B cell (primary cell): ENCODE results near the gene IRX4. TPM values are rescaled to one million over a fixed set of nuclear protein-coding genes. Genes with fewer than 3 reads are reported as not detected.

Source experiments
- ATAC-seq: fragments of 200-7000 bp; cut with Tn5 transposase; one replicate; pipeline ENCODE4 v1.10.0; 2021; ENCODE audit warnings: low read depth, mild to moderate bottlenecking, moderate number of reproducible peaks, moderate library complexity
- CTCF ChIA-PET: fragments of 350-600 bp; sonication (Branson Sonifier 250); formaldehyde crosslinking; loops from one replicate; lab custom pipeline; 2021; ENCODE audit warnings: antibody characterized with exemption, inconsistent platforms; lab: Charles Lee
- POLR2A ChIA-PET: fragments of 350-600 bp; sonication (Branson Sonifier 250); formaldehyde crosslinking; loops from one replicate; lab custom pipeline; 2021; ENCODE audit warnings: antibody characterized with exemption; lab: Charles Lee
- DNase-seq: peaks from one replicate; pipeline ENCODE4 v3.0.0; 2013
- H2AFZ ChIP-seq: 2 replicates; pipeline ENCODE4 v1.6.1; 2012; ENCODE audit warnings: mild to moderate bottlenecking, low read depth, low read length; ENCODE audit not compliant: insufficient read depth, poor library complexity, severe bottlenecking
- H3K27ac ChIP-seq, 2 donors: 1 replicate in 1 of 2; 2 replicates in 1 of 2; pipeline ENCODE4 v1.5.1; 2012 to 2013; ENCODE audit warnings: low read length in 2 of 2, mild to moderate bottlenecking in 2 of 2, moderate library complexity in 1 of 2
- H3K27me3 ChIP-seq, 4 experiments: fragments of 200-600 bp in 1 of 4; sonication (generic) in 1 of 4; replicated peaks in 1 of 4; 1 replicate in 2 of 4; 2 replicates in 2 of 4; pipeline versions ENCODE4 v1.6.1 to v1.7.0; 2013 to 2016; ENCODE audit warnings: low read length in 3 of 4, mild to moderate bottlenecking in 2 of 4, mixed read lengths in 1 of 4, moderate library complexity in 1 of 4; ENCODE audit not compliant: insufficient read depth in 4 of 4, control insufficient read depth in 3 of 4; ENCODE audit errors: control extremely low read depth in 1 of 4
- H3K36me3 ChIP-seq, 2 experiments: replicated peaks in 1 of 2; 1 replicate in 1 of 2; 2 replicates in 1 of 2; pipeline versions ENCODE4 v1.6.1 to v1.7.1; 2013; ENCODE audit warnings: low read length in 1 of 2; ENCODE audit not compliant: insufficient read depth in 2 of 2, control insufficient read depth in 1 of 2; ENCODE audit errors: control extremely low read depth in 1 of 2, extremely low read depth in 1 of 2
- H3K4me1 ChIP-seq, 2 donors: fragments of 200-600 bp in 1 of 2; sonication (generic) in 1 of 2; 1 replicate in 1 of 2; 2 replicates in 1 of 2; pipeline versions ENCODE4 v1.5.1 to v1.6.1; 2013 to 2017; ENCODE audit warnings: low read length in 2 of 2; ENCODE audit not compliant: control insufficient read depth in 2 of 2, insufficient read depth in 2 of 2
- H3K4me2 ChIP-seq: replicated peaks from 2 replicates; pipeline ENCODE3; 2012; ENCODE audit warnings: mild to moderate bottlenecking, low read depth, low read length; ENCODE audit not compliant: poor library complexity, severe bottlenecking
- H3K4me3 ChIP-seq, 5 experiments: fragments of 200-600 bp in 1 of 5; sonication (generic) in 1 of 5; 1 replicate in 3 of 5; 2 replicates in 2 of 5; pipeline versions ENCODE4 v1.5.1 to v1.7.0; 2011 to 2016; ENCODE audit warnings: low read length in 4 of 5, mild to moderate bottlenecking in 4 of 5, low read depth in 2 of 5, control low read depth in 1 of 5, moderate library complexity in 1 of 5; ENCODE audit not compliant: insufficient read depth in 1 of 5; ENCODE audit errors: control extremely low read depth in 1 of 5, extremely low read depth in 1 of 5
- H3K79me2 ChIP-seq: fragments of 200-600 bp; sonication (generic); one replicate; pipeline ENCODE4 v1.6.0; 2016; ENCODE audit warnings: low read length; ENCODE audit not compliant: control insufficient read depth, insufficient read depth
- H3K9ac ChIP-seq: fragments of 200-600 bp; sonication (generic); 2 replicates; pipeline ENCODE4 v1.6.1; 2017; ENCODE audit warnings: mild to moderate bottlenecking, low read length, moderate library complexity
- H3K9me3 ChIP-seq, 3 donors: one replicate each; pipeline versions ENCODE4 v1.6.1 to v1.7.1; 2013; ENCODE audit warnings: low read length in 2 of 3; ENCODE audit not compliant: control insufficient read depth in 2 of 3, insufficient read depth in 1 of 3; ENCODE audit errors: control extremely low read depth in 1 of 3
- H4K20me1 ChIP-seq: 2 replicates; pipeline ENCODE4 v1.6.0; 2012; ENCODE audit warnings: mild to moderate bottlenecking, low read length; ENCODE audit not compliant: insufficient read depth, control insufficient read depth, poor library complexity, severe bottlenecking
- H3K27ac Mint-ChIP-seq: one replicate; pipeline ENCODE4 v1.8.0; 2021; ENCODE audit warnings: mixed read lengths
- H3K27me3 Mint-ChIP-seq: one replicate; pipeline ENCODE4 v1.8.0; 2021; ENCODE audit warnings: mixed read lengths
- H3K4me1 Mint-ChIP-seq: one replicate; pipeline ENCODE4 v1.8.0; 2021; ENCODE audit warnings: mixed read lengths
- H3K4me3 Mint-ChIP-seq: one replicate; pipeline ENCODE4 v1.8.0; 2021; ENCODE audit warnings: mixed read lengths
- H3K9me3 Mint-ChIP-seq: one replicate; pipeline ENCODE4 v1.8.0; 2022; ENCODE audit warnings: mixed read lengths; ENCODE audit not compliant: insufficient read depth
- EZH2 ChIP-seq: IDR thresholded peaks from 2 replicates; pipeline ENCODE4 v1.6.1; 2012; ENCODE audit warnings: borderline replicate concordance, low read depth, mild to moderate bottlenecking, moderate library complexity, low read length; ENCODE audit not compliant: insufficient read depth, poor library complexity, severe bottlenecking
- WGBS: methylation state at CpG from one replicate; pipeline ENCODE4 v1.1.5; 2013; ENCODE audit warnings: missing lambda C conversion rate; ENCODE audit not compliant: insufficient coverage; 5-methylcytosine and 5-hydroxymethylcytosine counted together
- intact Hi-C: fragments of 100-400 bp; cut with micrococcal nuclease; formaldehyde crosslinking; loops from one replicate; pipeline ENCODE4 v1.10.0; 2022
- polyA plus RNA-seq: library from polyadenylated mRNA; depleted of rRNA; stranded (reverse); fragments of >200 nt; gene quantifications from 2 replicates; pipeline ENCODE4 v1.2.3, GENCODE V29; 2012
- total RNA-seq, 2 donors: library from RNA; stranded (reverse); fragments of 120-200 nt in 1 of 2; gene quantifications; 1 replicate in 1 of 2; 2 replicates in 1 of 2; pipeline versions ENCODE4 v1.2.3 to v1.2.4, GENCODE V29; 2013 to 2022
- TF ChIP-seq, protein P1 (sequence below): fragments of 200-600 bp; IDR thresholded peaks from one replicate; pipeline ENCODE4 v1.8.0; 2022; ENCODE audit warnings: antibody characterized with exemption, mild to moderate bottlenecking

The IRX4 gene
- total and polyA plus RNA-seq, 2 donors (not counting 1 experiment from before 2014, with no cell fraction given): not detected

GRCh38 chr5:1892211-1892610 is 9.5 kb upstream of the IRX4 start:
- peaks cover 1% of the 10 kb centered on the region for H3K4me1 Mint-ChIP-seq
- ChIA-PET POLR2A (no interaction called here), CTCF (no interaction called here)
- Histone ChIP-seq H3K4me3 (no peak overlapping the region), H3K27me3 (peaks cover 0 to 25% (median 0%) of the 10 kb centered on the region in 4 experiments), H3K27ac (no peak overlapping the region), H2AFZ (no peak overlapping the region), H3K4me2 (no peak overlapping the region), H4K20me1 (no peaks in the 10 kb centered on the region), H3K9me3 (no peaks in the 10 kb centered on the region), H3K79me2 (no peaks in the 10 kb centered on the region), H3K36me3 (no peaks in the 10 kb centered on the region), H3K4me1 (no peaks in the 10 kb centered on the region), H3K9ac (no peak overlapping the region)
- TF ChIP-seq EZH2: no peak
- TF ChIP-seq, protein P1, sequence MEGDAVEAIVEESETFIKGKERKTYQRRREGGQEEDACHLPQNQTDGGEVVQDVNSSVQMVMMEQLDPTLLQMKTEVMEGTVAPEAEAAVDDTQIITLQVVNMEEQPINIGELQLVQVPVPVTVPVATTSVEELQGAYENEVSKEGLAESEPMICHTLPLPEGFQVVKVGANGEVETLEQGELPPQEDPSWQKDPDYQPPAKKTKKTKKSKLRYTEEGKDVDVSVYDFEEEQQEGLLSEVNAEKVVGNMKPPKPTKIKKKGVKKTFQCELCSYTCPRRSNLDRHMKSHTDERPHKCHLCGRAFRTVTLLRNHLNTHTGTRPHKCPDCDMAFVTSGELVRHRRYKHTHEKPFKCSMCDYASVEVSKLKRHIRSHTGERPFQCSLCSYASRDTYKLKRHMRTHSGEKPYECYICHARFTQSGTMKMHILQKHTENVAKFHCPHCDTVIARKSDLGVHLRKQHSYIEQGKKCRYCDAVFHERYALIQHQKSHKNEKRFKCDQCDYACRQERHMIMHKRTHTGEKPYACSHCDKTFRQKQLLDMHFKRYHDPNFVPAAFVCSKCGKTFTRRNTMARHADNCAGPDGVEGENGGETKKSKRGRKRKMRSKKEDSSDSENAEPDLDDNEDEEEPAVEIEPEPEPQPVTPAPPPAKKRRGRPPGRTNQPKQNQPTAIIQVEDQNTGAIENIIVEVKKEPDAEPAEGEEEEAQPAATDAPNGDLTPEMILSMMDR: no peak
- no peak overlapping the region for H3K4me3 Mint-ChIP-seq
- intact Hi-C loops: no loop called here
- ATAC-seq: no peak
- 67% methylated on average over 9 of the region's 9 CpGs for WGBS
- DNase-seq: no peak
- no peaks in the 10 kb centered on the region for H3K9me3 Mint-ChIP-seq
- H3K27me3 Mint-ChIP-seq: peaks cover 45% of the 10 kb centered on the region
- H3K27ac Mint-ChIP-seq: no peak overlapping the region

- Mint-ChIP-seq H3K9me3 (no peaks in the 10 kb centered on the region), H3K27ac (no peak overlapping the region), H3K4me3 (no peak overlapping the region), H3K4me1 (peaks cover 1% of the 10 kb centered on the region), H3K27me3 (peaks cover 39% of the 10 kb centered on the region)
- Histone ChIP-seq H3K27ac (no peak overlapping the region), H3K79me2 (no peaks in the 10 kb centered on the region), H2AFZ (no peak overlapping the region), H3K9ac (no peak overlapping the region), H3K27me3 (peaks cover 0 to 24% (median under 1%) of the 10 kb centered on the region in 4 experiments), H3K4me1 (no peaks in the 10 kb centered on the region), H3K36me3 (no peaks in the 10 kb centered on the region), H3K4me2 (no peak overlapping the region), H3K4me3 (no peak overlapping the region), H4K20me1 (no peaks in the 10 kb centered on the region), H3K9me3 (no peaks in the 10 kb centered on the region)
- intact Hi-C loops: no loop called here
- no peak for DNase-seq
- TF ChIP-seq, protein P1: no peak
- no peak for TF ChIP-seq EZH2
- ATAC-seq: no peak
- CTCF ChIA-PET: no interaction called here
- POLR2A ChIA-PET: no interaction called here
- 67% methylated on average over 14 of the region's 16 CpGs for WGBS
Measured at GRCh38 chr5:1891391-1891790, 8.7 kb upstream of the IRX4 start.
